Transverse colon (tissue), 4 donors: Measurements from ENCODE around the gene NT5DC3. TPM values are rescaled to one million over a fixed set of nuclear protein-coding genes. Genes with fewer than 3 reads are reported as not detected.

Experiments
- DNase-seq: peaks from one replicate; pipeline ENCODE4 v3.0.0-alpha.2; 2019
- H3K27ac ChIP-seq, 4 donors: fragments of 200-600 bp; sonication (generic); 2 replicates each; pipeline ENCODE4 v1.5.1; 2016 to 2018; ENCODE audit warnings: inconsistent platforms in 4 of 4
- H3K27me3 ChIP-seq: fragments of 200-600 bp; sonication (generic); 2 replicates; pipeline ENCODE4 v1.5.1; 2017; ENCODE audit warnings: inconsistent platforms
- H3K36me3 ChIP-seq, 4 donors: fragments of 200-600 bp; sonication (generic); 2 replicates each; pipeline ENCODE4 v1.5.1; 2017 to 2019; ENCODE audit warnings: inconsistent platforms in 4 of 4
- H3K4me1 ChIP-seq, 4 donors: fragments of 200-600 bp; sonication (generic); 2 replicates each; pipeline ENCODE4 v1.5.1; 2017 to 2020; ENCODE audit warnings: inconsistent platforms in 4 of 4
- H3K4me3 ChIP-seq, 4 donors: fragments of 200-600 bp; sonication (generic); 1 replicate in 1 of 4; 2 replicates in 3 of 4; pipeline versions ENCODE4 v1.5.1 to v1.6.1; 2017 to 2019; ENCODE audit warnings: inconsistent platforms in 4 of 4
- H3K9me3 ChIP-seq, 2 donors: fragments of 200-600 bp; sonication (generic); 2 replicates each; pipeline ENCODE4 v1.5.1; 2017 to 2019; ENCODE audit warnings: inconsistent platforms in 2 of 2
- EP300 ChIP-seq: sonication (generic); formaldehyde crosslinking; IDR thresholded peaks from one replicate; pipeline ENCODE4 v1.6.1; 2017; ENCODE audit warnings: antibody characterized with exemption, low read depth
- POLR2A ChIP-seq: fragments of 450-650 bp; IDR thresholded peaks from one replicate; pipeline ENCODE4 v1.6.1; 2016; ENCODE audit warnings: antibody characterized with exemption, mild to moderate bottlenecking, moderate library complexity
- POLR2AphosphoS5 ChIP-seq, 3 donors: sonication (generic); formaldehyde crosslinking; IDR thresholded peaks; one replicate each; pipeline ENCODE4 v1.6.1; 2016; ENCODE audit warnings: antibody characterized with exemption in 3 of 3
- WGBS, 2 donors: methylation state at CpG; one replicate each; pipeline ENCODE4 v1.1.5; 2018; ENCODE audit warnings: low coverage in 1 of 2; 5-methylcytosine and 5-hydroxymethylcytosine counted together
- in situ Hi-C, 4 donors: fragments of 200-750 bp; cut with MboI; loops; one replicate each; pipeline versions ENCODE4 v1.15.0 to v1.15.1; 2017; ENCODE audit warnings: low sequenced_read_pairs in 3 of 4, low pct_ligation_motif_present in 1 of 4, low pct_unique_long_range_greater_than_20kb in 1 of 4
- intact Hi-C: fragments of 100-400 bp; cut with DNase I; formaldehyde crosslinking; loops from one replicate; pipeline ENCODE4 v1.15.1; 2023; ENCODE audit warnings: low total_unique reads
- total RNA-seq, 4 donors: library from RNA; depleted of rRNA; stranded (reverse); fragments of >200 nt; gene quantifications; one replicate each; pipeline ENCODE4 v1.1.0, GENCODE V29; 2016
- TF ChIP-seq, protein P1 (sequence below), 5 experiments: fragments of 200-600 bp in 3 of 5; fragments of 450-650 bp in 2 of 5; sonication (generic) in 3 of 5; IDR thresholded peaks; 1 replicate in 2 of 5; 2 replicates in 3 of 5; pipeline ENCODE4 v1.5.1; 2016 to 2017; ENCODE audit warnings: antibody characterized with exemption in 5 of 5, inconsistent platforms in 3 of 5, mild to moderate bottlenecking in 2 of 5, moderate library complexity in 1 of 5

Gene NT5DC3
- total RNA-seq, 4 donors from 2014 or later = 24.3 to 71.4 (median 54.8) TPM

GRCh38 chr12:103727638-103728037 is 113.4 kb downstream of the NT5DC3 start:
- intact Hi-C loops = no loop called here
- Histone ChIP-seq H3K4me1 (no peaks in the 10 kb centered on the region), H3K36me3 (no peaks in the 10 kb centered on the region), H3K27me3 (no peaks in the 10 kb centered on the region), H3K27ac (no peak overlapping the region), H3K9me3 (no peaks in the 10 kb centered on the region), H3K4me3 (no peak overlapping the region)
- DNase-seq = no peak
- in situ Hi-C loops = no loop called here
- WGBS, 2 donors = 67 to 84% methylated on average over 2 to 3 of the region's 3 CpGs
- TF ChIP-seq EP300 = no peak
- no peak for TF ChIP-seq POLR2AphosphoS5 (IDR thresholded peaks at IDR 0.05)
- TF ChIP-seq, protein P1, sequence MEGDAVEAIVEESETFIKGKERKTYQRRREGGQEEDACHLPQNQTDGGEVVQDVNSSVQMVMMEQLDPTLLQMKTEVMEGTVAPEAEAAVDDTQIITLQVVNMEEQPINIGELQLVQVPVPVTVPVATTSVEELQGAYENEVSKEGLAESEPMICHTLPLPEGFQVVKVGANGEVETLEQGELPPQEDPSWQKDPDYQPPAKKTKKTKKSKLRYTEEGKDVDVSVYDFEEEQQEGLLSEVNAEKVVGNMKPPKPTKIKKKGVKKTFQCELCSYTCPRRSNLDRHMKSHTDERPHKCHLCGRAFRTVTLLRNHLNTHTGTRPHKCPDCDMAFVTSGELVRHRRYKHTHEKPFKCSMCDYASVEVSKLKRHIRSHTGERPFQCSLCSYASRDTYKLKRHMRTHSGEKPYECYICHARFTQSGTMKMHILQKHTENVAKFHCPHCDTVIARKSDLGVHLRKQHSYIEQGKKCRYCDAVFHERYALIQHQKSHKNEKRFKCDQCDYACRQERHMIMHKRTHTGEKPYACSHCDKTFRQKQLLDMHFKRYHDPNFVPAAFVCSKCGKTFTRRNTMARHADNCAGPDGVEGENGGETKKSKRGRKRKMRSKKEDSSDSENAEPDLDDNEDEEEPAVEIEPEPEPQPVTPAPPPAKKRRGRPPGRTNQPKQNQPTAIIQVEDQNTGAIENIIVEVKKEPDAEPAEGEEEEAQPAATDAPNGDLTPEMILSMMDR (IDR thresholded peaks at IDR 0.05) = no peak
- no peak for TF ChIP-seq POLR2A

- 83 to 90% methylated on average over 8 of the region's 8 CpGs for WGBS, 2 donors
- Histone ChIP-seq H3K4me1 (no peaks in the 10 kb centered on the region), H3K27me3 (no peaks in the 10 kb centered on the region), H3K4me3 (no peak overlapping the region), H3K36me3 (no peaks in the 10 kb centered on the region), H3K27ac (no peak overlapping the region), H3K9me3 (no peaks in the 10 kb centered on the region)
- TF ChIP-seq POLR2A (no peak), EP300 (no peak), POLR2AphosphoS5 (IDR thresholded peaks at IDR 0.05) (no peak)
- TF ChIP-seq, protein P1 (IDR thresholded peaks at IDR 0.05) = no peak
- intact Hi-C loops = no loop called here
- in situ Hi-C loops = no loop called here
- DNase-seq = no peak
These were observed 115.6 kb downstream of the NT5DC3 start for GRCh38 chr12:103725398-103725797.

Other genes with a start within 250 kb of the NT5DC3 start
- 100 to 1,000 TPM; 171 to 346 (median 211) TPM for gene HSP90B1, start 89.2 kb upstream of the NT5DC3 start, total RNA-seq
- gene TDG, start 124.6 kb upstream of the NT5DC3 start, total RNA-seq = 10 to 100 TPM; 17.9 to 43.4 (median 26.1) TPM
- gene GLT8D2, start 209.0 kb upstream of the NT5DC3 start, total RNA-seq = 10 to 100 TPM in 1 of 4 donors, 1 to 10 TPM in 3; 1.1 to 21.3 (median 3.8) TPM
- 10 to 100 TPM; 13.3 to 46.4 (median 20.2) TPM for gene HCFC2, start 223.3 kb upstream of the NT5DC3 start, total RNA-seq